ENCODE measurements around the gene NEUROD1.

The NEUROD1 gene

DNA sequence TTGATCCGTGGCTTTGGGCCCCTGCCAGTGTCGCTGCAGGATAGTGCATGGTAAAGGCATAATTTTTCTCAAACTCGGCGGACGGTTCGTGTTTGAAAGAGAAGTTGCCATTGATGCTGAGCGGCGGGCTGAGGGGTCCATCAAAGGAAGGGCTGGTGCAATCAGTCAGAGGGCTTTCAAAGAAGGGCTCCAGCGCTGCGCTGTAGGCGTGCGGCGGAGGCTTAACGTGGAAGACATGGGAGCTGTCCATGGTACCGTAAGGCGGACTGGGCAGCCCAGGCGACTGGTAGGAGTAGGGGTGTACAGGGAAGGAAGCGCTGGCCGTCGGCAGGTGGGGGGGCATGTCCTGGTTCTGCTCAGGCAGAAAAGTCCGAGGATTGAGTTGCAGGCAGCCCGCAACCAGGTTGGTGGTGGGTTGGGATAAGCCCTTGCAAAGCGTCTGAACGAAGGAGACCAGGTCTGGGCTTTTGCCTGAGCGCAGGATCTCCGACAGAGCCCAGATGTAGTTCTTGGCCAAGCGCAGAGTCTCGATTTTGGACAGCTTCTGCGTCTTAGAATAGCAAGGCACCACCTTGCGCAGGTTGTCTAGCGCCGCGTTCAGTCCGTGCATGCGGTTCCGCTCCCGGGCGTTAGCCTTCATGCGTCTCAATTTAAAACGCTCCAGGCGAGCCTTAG, 2.3 kb downstream of the NEUROD1 start:
- H3K4me3 ChIP-seq (ENCODE audit: low read length): no peak overlapping the region
- TF ChIP-seq, protein P1, sequence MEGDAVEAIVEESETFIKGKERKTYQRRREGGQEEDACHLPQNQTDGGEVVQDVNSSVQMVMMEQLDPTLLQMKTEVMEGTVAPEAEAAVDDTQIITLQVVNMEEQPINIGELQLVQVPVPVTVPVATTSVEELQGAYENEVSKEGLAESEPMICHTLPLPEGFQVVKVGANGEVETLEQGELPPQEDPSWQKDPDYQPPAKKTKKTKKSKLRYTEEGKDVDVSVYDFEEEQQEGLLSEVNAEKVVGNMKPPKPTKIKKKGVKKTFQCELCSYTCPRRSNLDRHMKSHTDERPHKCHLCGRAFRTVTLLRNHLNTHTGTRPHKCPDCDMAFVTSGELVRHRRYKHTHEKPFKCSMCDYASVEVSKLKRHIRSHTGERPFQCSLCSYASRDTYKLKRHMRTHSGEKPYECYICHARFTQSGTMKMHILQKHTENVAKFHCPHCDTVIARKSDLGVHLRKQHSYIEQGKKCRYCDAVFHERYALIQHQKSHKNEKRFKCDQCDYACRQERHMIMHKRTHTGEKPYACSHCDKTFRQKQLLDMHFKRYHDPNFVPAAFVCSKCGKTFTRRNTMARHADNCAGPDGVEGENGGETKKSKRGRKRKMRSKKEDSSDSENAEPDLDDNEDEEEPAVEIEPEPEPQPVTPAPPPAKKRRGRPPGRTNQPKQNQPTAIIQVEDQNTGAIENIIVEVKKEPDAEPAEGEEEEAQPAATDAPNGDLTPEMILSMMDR (conservative IDR thresholded peaks at IDR 0.05; ENCODE audit: low read length): no peak
- peak; percentile 65 for DNase-seq (ENCODE audit: low read depth)

DNA sequence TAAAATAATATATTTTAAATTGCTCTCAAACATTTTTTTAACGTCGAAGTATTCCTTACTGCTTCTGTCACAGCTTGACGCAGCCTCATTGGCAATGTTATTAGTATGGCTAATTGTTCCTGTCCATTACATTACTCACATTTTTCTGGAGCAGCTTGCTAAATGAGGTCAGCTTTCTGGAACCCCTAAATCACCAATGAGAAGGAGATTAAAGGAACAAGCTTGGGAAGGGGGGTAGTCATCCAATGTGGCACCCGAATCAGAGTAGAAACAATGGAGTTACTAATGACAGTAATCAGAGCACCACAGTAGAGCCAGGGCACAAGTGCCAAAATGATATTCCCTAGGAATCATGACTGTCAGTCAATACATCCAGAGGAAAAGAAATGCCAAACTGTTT, 5.1 kb downstream of the NEUROD1 start:
- no peak overlapping the region for H3K4me3 ChIP-seq (ENCODE audit: low read length)
- TF ChIP-seq, protein P1 (conservative IDR thresholded peaks at IDR 0.05; ENCODE audit: low read length): no peak
- no peak for DNase-seq (ENCODE audit: low read depth)

DNA sequence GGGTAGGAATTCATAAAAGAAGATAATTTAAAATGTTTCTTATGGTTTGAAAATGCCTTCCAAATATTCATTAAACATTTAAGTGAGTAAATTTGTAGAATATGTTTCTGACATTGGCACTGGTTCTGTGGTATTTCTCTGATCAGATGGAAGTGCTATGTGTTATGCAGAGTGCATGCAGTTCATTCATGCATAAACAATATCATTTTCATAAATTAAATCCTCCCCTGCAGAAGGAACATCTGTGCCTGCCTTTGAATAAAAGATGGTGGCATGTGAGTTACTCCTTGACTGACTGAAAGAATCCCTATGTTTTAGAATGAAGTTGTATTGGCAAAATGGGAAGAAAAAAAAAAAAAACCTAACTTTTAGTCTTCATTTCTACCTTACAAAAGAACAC, 5.9 kb downstream of the NEUROD1 start:
- TF ChIP-seq, protein P1 (conservative IDR thresholded peaks at IDR 0.05; ENCODE audit: low read length): no peak
- DNase-seq (ENCODE audit: low read depth): no peak
- H3K4me3 ChIP-seq (ENCODE audit: low read length): no peak overlapping the region

DNA sequence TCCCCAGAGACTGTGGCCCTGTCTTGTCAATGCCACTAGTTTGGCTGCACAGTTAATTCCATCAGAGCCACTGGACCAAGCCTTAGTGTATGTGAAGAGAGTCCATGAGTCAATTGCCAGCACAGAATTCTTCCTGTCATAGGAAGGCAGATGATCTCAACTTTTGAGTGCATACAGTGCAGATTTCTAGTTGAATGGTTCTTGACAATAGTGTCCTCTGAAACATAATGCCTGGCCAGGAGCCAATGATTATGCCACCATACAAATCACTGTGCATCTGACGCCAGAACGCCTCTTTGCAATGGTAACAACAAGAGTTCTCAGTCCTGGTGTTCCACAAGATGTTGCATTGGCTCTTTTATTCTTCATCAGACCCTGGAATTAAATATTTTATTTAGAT, 7.1 kb downstream of the NEUROD1 start:
- H3K4me3 ChIP-seq (ENCODE audit: low read length): no peak overlapping the region
- TF ChIP-seq, protein P1 (conservative IDR thresholded peaks at IDR 0.05; ENCODE audit: low read length): no peak
- no peak for DNase-seq (ENCODE audit: low read depth)

DNA sequence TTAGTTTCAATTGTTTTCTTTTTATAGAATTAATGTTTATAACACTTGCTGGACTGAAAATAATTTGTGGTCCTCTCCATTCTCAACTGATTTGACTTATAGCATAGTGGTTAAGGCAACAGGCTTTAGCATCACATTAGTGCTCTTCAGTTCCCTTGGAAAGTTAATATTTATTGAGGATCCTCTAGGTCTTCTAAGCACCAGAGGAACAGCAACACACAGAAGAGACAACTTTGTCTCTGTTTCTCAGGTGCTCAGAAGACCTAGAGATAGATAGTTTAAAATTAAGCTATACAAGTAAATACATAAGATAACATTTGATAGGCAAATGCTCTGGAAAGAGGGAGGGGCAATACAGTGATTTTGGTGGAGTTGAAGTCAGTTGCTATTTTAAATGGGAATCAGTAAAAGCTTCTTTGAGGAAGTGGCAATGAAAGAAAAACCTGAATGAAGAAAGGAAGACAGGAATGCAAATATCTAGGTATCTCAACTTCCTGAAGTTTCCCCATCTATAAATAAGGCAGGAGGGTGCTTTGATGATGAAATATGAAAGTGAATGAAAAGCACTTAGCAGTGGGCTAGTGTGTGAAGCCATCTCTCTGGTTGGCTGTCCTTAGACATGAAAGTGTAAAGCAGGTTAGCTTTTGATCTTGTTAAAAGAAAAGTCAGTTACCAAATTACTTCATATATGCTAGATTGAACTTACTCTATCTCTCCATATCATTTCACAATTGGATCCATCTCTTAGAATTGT, 7.9 kb downstream of the NEUROD1 start:
- H3K4me3 ChIP-seq (ENCODE audit: low read length): no peak overlapping the region
- DNase-seq (ENCODE audit: low read depth): no peak
- TF ChIP-seq, protein P1 (conservative IDR thresholded peaks at IDR 0.05; ENCODE audit: low read length): no peak

DNA sequence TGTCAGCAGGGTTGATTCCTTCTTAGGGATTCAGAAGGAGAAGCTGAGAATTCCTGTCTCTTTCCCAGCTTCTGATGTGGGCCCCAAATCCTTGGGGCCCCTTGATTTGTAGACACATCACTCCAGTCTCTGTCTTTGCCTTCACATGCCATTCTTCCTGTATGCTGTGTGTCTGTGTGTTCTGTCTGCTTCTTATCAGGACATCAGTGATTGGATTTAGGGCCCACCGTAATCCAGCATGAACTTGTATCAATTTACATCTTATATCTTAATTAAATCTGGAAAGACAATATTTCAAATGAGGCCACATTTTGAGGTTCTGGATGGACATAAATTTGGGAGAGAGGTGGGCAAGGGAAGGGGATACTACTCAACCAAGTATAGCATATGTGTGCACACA, 9.7 kb downstream of the NEUROD1 start:
- no peak overlapping the region for H3K4me3 ChIP-seq (ENCODE audit: low read length)
- no peak for DNase-seq (ENCODE audit: low read depth)
- TF ChIP-seq, protein P1 (conservative IDR thresholded peaks at IDR 0.05; ENCODE audit: low read length): no peak

DNA sequence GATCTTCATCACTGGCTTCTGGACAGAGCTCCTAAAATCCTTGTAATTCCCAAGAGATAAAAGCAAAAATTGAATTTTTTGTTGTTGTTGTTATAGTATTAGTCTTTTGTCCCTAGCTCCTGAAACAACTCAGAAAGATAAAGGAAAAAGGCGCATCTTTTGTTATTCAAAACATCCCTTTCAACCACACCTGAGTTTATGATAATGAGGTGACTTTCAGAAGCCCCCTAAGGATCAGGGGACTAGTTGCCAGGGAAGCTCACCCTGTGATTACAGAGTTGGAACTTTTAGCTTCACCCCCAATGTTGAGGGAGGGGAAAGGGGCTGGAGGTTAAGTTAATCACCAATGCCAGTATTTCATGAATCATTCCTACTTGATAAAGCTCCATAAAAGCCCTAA, 13.1 kb downstream of the NEUROD1 start:
- no peak overlapping the region for H3K4me3 ChIP-seq (ENCODE audit: low read length)
- TF ChIP-seq, protein P1 (conservative IDR thresholded peaks at IDR 0.05; ENCODE audit: low read length): no peak
- no peak for DNase-seq (ENCODE audit: low read depth)

Measured in AG10803 (cell line).